Measurements from ENCODE around the gene NUP35.

NUP35 gene

DNA sequence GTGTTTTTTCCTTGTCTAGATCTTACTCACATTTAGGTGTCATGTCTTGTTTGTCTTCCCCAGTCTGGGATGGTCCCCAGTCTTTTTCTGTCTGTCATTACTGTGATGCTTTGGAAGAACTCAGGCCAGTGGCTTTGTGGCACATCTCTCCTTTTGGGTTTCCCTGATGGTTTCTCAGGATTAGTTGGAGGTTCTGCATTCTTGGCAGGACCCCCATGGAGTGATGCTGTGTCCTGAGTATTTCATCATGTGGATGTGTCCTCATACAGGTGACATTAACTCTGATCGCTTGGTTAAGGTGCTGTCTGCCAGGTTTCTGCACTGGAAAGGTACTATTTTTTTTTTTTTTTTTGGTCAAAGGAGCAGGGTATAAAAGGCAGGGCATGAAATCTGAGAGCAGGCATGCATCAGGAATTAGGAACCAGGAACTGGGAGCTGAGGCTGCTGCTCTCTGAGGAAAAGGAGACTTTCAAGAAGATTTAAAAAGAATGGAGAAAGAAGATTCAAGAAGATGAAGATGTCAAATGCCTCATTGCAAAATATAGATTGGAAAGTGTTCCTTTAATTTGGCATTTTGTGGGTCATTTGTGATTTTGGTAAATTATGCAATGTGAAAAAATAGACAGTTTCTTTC is 85.3 kb downstream of the NUP35 start:
- DNase-seq (ENCODE audit: low read depth): no peak

Measured in stromal cell of bone marrow (primary cell).